Right lobe of liver (tissue), 6 donors: ENCODE measurements around the gene ACOD1. TPM values are rescaled to one million over a fixed set of nuclear protein-coding genes. Genes with fewer than 3 reads are reported as not detected.
"Not testable (repeated sequence)": the region's sequence is repeated elsewhere in the genome, so short reads cannot be mapped to it uniquely, and the experiment has no call there.

ENCODE experiments used
- ATAC-seq, 4 donors: fragments of 200-7000 bp; cut with Tn5 transposase; one replicate each; pipeline ENCODE4 v1.9.1; 2020; ENCODE audit warnings: mild to moderate bottlenecking in 4 of 4, moderate library complexity in 4 of 4
- DNase-seq, 3 donors: peaks; one replicate each; pipeline ENCODE4 v3.0.0-alpha.2; 2020
- H3K27ac ChIP-seq, 3 donors: fragments of 200-600 bp; one replicate each; pipeline ENCODE4 v1.8.0; 2022
- H3K27me3 ChIP-seq, 2 donors: fragments of 200-600 bp; one replicate each; pipeline ENCODE4 v1.8.0; 2022
- H3K36me3 ChIP-seq, 4 donors: fragments of 200-600 bp; sonication (generic) in 1 of 4; one replicate each; pipeline versions ENCODE4 v1.5.1 to v1.8.0; 2017 to 2022; ENCODE audit warnings: control low read depth in 1 of 4
- H3K4me1 ChIP-seq, 4 donors: fragments of 200-600 bp; sonication (generic) in 1 of 4; one replicate each; pipeline versions ENCODE4 v1.5.1 to v1.8.0; 2017 to 2022; ENCODE audit warnings: control low read depth in 1 of 4
- H3K4me3 ChIP-seq, 3 donors: fragments of 200-600 bp; one replicate each; pipeline ENCODE4 v1.8.0; 2022
- H3K9me3 ChIP-seq, 4 donors: fragments of 200-600 bp; sonication (generic) in 1 of 4; one replicate each; pipeline versions ENCODE4 v1.5.1 to v1.8.0; 2017 to 2022; ENCODE audit warnings: control low read depth in 1 of 4
- CTCF ChIP-seq, 4 donors: fragments of 200-600 bp in 3 of 4; fragments of 450-650 bp in 1 of 4; IDR thresholded peaks; one replicate each; pipeline versions ENCODE4 v1.5.1 to v1.8.0; 2016 to 2022; ENCODE audit warnings: antibody characterized with exemption in 4 of 4, mild to moderate bottlenecking in 2 of 4
- POLR2A ChIP-seq: fragments of 450-650 bp; IDR thresholded peaks from one replicate; pipeline ENCODE4 v1.6.1; 2017; ENCODE audit warnings: antibody characterized with exemption, mild to moderate bottlenecking
- WGBS: methylation state at CpG from one replicate; pipeline ENCODE4 v1.1.6; 2018; ENCODE audit warnings: low coverage, low lambda C conversion rate; ENCODE audit not compliant: insufficient coverage; ENCODE audit errors: missing lambda C conversion rate; 5-methylcytosine and 5-hydroxymethylcytosine counted together
- intact Hi-C, 2 donors: fragments of 100-400 bp; cut with DNase I; formaldehyde crosslinking; loops; one replicate each; pipeline versions ENCODE4 v1.11.2 to v1.14.1; 2022
- long read RNA-seq: library from polyadenylated mRNA; unstranded; transcript quantifications from one replicate; pipeline ENCODE4 v2.0.0, GENCODE V29; 2019
- total RNA-seq, 6 experiments: library from RNA; depleted of rRNA in 2 of 6; stranded (reverse); fragments of >200 nt in 2 of 6; fragmentation: NEBNext Ultra II Directional in 3 of 6; extraction: Animal tissue kit (Norgen Biotek cat#: 25700) in 3 of 6; gene quantifications; one replicate each; pipeline versions ENCODE4 v1.1.0 to v1.2.4, GENCODE V29; 2016 to 2023
- donor health status: DM: no; HTN: yes; CAD: no.
- donor health status: DM: no; HTN: no; CAD: no.
- donor health status: DM: no; HTN: no; CAD: no.
- donor health status: DM: no; HTN: yes; CAD: no.
- donor health status: DM: no; HTN: yes; CAD: no.

Gene ACOD1
- not detected for total RNA-seq
- long read RNA-seq, result 0 reads

- Histone ChIP-seq H3K9me3 (no peaks in the 10 kb centered on the region), H3K4me1 (no peaks in the 10 kb centered on the region), H3K27me3 (no peaks in the 10 kb centered on the region), H3K27ac (no peak within 1 kb of the TSS), H3K36me3 (no peaks in the 10 kb centered on the region), H3K4me3 (no peak within 1 kb of the TSS)
- ATAC-seq (no peak), DNase-seq (no peak)
- WGBS, result 58% methylated on average over 2 of the region's 2 CpGs
- intact Hi-C loops, result no loop called here
- TF ChIP-seq CTCF (IDR thresholded peaks at IDR 0.05), result no peak
- no peak for TF ChIP-seq POLR2A
Measured at GRCh38 chr13:76948149-76948548, at the start of gene ACOD1. ACOD1 (plus strand) TSS chr13:76948511; CDS start chr13:76948559, 48 bp downstream.

GRCh38 chr13:76899066-76899465, 49.2 kb upstream of the ACOD1 start:
- H3K4me3 ChIP-seq, intact Hi-C loops, H3K27me3 ChIP-seq, H3K27ac ChIP-seq, H3K4me1 ChIP-seq, ATAC-seq, H3K36me3 ChIP-seq, H3K9me3 ChIP-seq, DNase-seq: not testable (repeated sequence)
- WGBS, result 79% methylated on average over 4 of the region's 4 CpGs

GRCh38 chr13:76903544-76904162, 44.7 kb upstream of the ACOD1 start:
- Histone ChIP-seq H3K4me3 (no peak overlapping the region), H3K4me1 (no peaks in the 10 kb centered on the region), H3K36me3 (no peaks in the 10 kb centered on the region), H3K27me3 (no peaks in the 10 kb centered on the region), H3K27ac (no peak overlapping the region), H3K9me3 (no peaks in the 10 kb centered on the region)
- DNase-seq (peak in 2 of 3 donors; percentile 47 to 58), ATAC-seq (peak; percentile 93 to 99 (median 95))
- 22% methylated on average over 3 of the region's 3 CpGs for WGBS
- intact Hi-C loops, result no loop called here
- TF ChIP-seq POLR2A (no peak), CTCF (IDR thresholded peaks at IDR 0.05) (peak; percentile 96 to 99 (median 98))

- Histone ChIP-seq H3K36me3 (no peaks in the 10 kb centered on the region), H3K4me3 (no peak overlapping the region), H3K9me3 (no peaks in the 10 kb centered on the region), H3K27me3 (no peaks in the 10 kb centered on the region), H3K4me1 (no peaks in the 10 kb centered on the region), H3K27ac (no peak overlapping the region)
- TF ChIP-seq POLR2A (no peak), CTCF (IDR thresholded peaks at IDR 0.05) (no peak)
- ATAC-seq, result no peak
- WGBS, result 16% methylated on average over 2 of the region's 2 CpGs
- intact Hi-C loops, result no loop called here
- no peak for DNase-seq
Measured at GRCh38 chr13:76904507-76904906, 43.8 kb upstream of the ACOD1 start.

- no peaks in the 10 kb centered on the region for H3K36me3 ChIP-seq
- WGBS, result 67% methylated on average over 1 of the region's 3 CpGs
- H3K9me3 ChIP-seq, result no peaks in the 10 kb centered on the region
- no peaks in the 10 kb centered on the region for H3K4me1 ChIP-seq
- no peak for TF ChIP-seq POLR2A
- TF ChIP-seq CTCF (IDR thresholded peaks at IDR 0.05), result no peak
- no peaks in the 10 kb centered on the region for H3K27me3 ChIP-seq
- no peak for ATAC-seq
- H3K27ac ChIP-seq, result no peak overlapping the region
- H3K4me3 ChIP-seq, result no peak overlapping the region
- intact Hi-C loops, result no loop called here
- DNase-seq, result no peak
Measured at GRCh38 chr13:76912476-76912875, 35.8 kb upstream of the ACOD1 start.
